ENCODE data around the gene TMC3. TPM values are rescaled to one million over a fixed set of nuclear protein-coding genes. Genes with fewer than 3 reads are reported as not detected.

Gene TMC3
- total and polyA plus RNA-seq, 7 experiments from 2014 or later: not detected

DNA sequence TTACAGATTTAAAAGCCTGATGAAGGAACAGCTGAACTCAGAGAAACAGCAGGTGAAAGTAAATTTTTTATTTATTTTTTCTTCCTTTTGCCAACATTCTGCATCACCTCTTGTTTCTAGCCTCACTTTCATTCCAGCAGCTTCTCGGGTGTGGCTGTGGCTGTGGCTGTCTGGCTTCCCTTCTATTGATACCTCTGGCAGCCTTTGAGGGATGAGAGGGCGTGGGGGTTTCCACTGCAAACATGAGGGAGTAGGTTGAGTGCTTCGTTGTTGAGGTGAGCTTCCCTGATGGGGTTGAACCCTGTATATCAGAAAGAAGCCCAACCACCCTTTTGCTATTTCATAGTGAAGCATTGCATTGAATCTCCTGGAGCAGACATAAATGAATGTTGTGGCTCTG is 6.2 kb upstream of the TMC3 start:
- POLR2A ChIA-PET: no interaction called here
- H3K9me3 ChIP-seq (ENCODE audit: control insufficient read depth in 2 of 3, low read length in 3 of 3): no peaks in the 10 kb centered on the region
- H3K36me3 ChIP-seq (ENCODE audit: control insufficient read depth in 2 of 3, insufficient read depth in 3 of 3, low read length in 3 of 3): no peaks in the 10 kb centered on the region
- Mint-ChIP-seq H3K4me1 (peaks cover 0 to 15% (median 3%) of the 10 kb centered on the region in 7 donors), H3K27me3 (peaks cover 0 to 10% (median 0%) of the 10 kb centered on the region in 5 donors), H3K36me3 (peaks cover 0 to 36% (median 20%) of the 10 kb centered on the region in 5 donors), H3K4me3 (no peak overlapping the region), H3K27ac (peak overlapping the region in 1 of 9 donors; percentile 66), H3K9me3 (peaks cover 0 to 1% (median 0%) of the 10 kb centered on the region in 11 donors)
- DNase-seq (no peak), ATAC-seq (no peak)
- intact Hi-C loops (cut with micrococcal nuclease): no loop called here
- H3K4me3 ChIP-seq (ENCODE audit: low read length): no peak overlapping the region
- H3K27ac ChIP-seq (ENCODE audit: low read depth, low read length): no peak overlapping the region
- CTCF ChIA-PET: no interaction called here
- no peaks in the 10 kb centered on the region for H3K4me1 ChIP-seq (ENCODE audit: control insufficient read depth in 2 of 2, insufficient read depth in 2 of 2, low read length in 2 of 2)
- H3K27me3 ChIP-seq (ENCODE audit: control insufficient read depth in 2 of 2, insufficient read depth in 2 of 2, low read length in 2 of 2): no peaks in the 10 kb centered on the region

DNA sequence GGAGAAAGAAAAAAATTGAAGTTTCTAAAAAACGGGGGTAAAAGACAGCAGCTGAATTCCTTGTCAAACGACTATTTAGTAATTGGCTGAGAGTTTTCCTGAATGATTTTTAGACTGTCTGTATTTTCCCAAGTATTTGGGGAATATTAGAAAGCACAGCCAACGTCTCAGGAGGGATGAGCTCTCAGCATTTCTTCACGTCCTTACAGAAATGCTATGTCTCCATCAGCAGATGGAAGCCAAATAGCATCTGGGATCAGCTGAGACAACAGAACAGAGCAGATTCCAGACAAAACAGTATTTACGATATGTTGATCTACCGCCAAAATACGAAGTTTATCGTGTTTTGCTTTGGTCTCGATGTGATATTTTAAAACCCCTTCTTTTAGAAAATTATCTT is 5.3 kb upstream of the TMC3 start:
- no peaks in the 10 kb centered on the region for H3K9me3 ChIP-seq (ENCODE audit: control insufficient read depth in 2 of 3, low read length in 3 of 3)
- no peaks in the 10 kb centered on the region for H3K4me1 ChIP-seq (ENCODE audit: control insufficient read depth in 2 of 2, insufficient read depth in 2 of 2, low read length in 2 of 2)
- DNase-seq (no peak), ATAC-seq (no peak)
- CTCF ChIA-PET: no interaction called here
- POLR2A ChIA-PET: interaction anchor here (0.9 kb wide), 1 partner anchor 95 kb away, joined by 3 read pairs; no protein-coding TSS in a partner anchor
- Mint-ChIP-seq H3K27ac (no peak overlapping the region), H3K27me3 (peaks cover 0 to 10% (median 0%) of the 10 kb centered on the region in 5 donors), H3K36me3 (peaks cover 0 to 29% (median 17%) of the 10 kb centered on the region in 5 donors), H3K9me3 (peaks cover 0 to 1% (median 0%) of the 10 kb centered on the region in 11 donors), H3K4me3 (no peak overlapping the region), H3K4me1 (peaks cover 0 to 15% (median 3%) of the 10 kb centered on the region in 7 donors)
- no peaks in the 10 kb centered on the region for H3K27me3 ChIP-seq (ENCODE audit: control insufficient read depth in 2 of 2, insufficient read depth in 2 of 2, low read length in 2 of 2)
- intact Hi-C loops (cut with micrococcal nuclease): no loop called here
- no peaks in the 10 kb centered on the region for H3K36me3 ChIP-seq (ENCODE audit: control insufficient read depth in 2 of 3, insufficient read depth in 3 of 3, low read length in 3 of 3)
- H3K4me3 ChIP-seq (ENCODE audit: low read length): no peak overlapping the region
- H3K27ac ChIP-seq (ENCODE audit: low read depth, low read length): no peak overlapping the region

- peaks cover 0 to 10% (median 0%) of the 10 kb centered on the region in 5 donors for H3K27me3 Mint-ChIP-seq
- H3K4me3 Mint-ChIP-seq: no peak overlapping the region
- no peak overlapping the region for H3K27ac ChIP-seq (ENCODE audit: low read depth, low read length)
- CTCF ChIA-PET: no interaction called here
- POLR2A ChIA-PET: interaction anchor here (0.9 kb wide), 1 partner anchor 94 kb away, joined by 3 read pairs; no protein-coding TSS in a partner anchor
- H3K36me3 ChIP-seq (ENCODE audit: control insufficient read depth in 2 of 3, insufficient read depth in 3 of 3, low read length in 3 of 3): no peaks in the 10 kb centered on the region
- H3K9me3 ChIP-seq (ENCODE audit: control insufficient read depth in 2 of 3, low read length in 3 of 3): no peaks in the 10 kb centered on the region
- H3K4me3 ChIP-seq (ENCODE audit: low read length): no peak overlapping the region
- H3K4me1 Mint-ChIP-seq: peaks cover 0 to 15% (median 3%) of the 10 kb centered on the region in 7 donors
- H3K27me3 ChIP-seq (ENCODE audit: control insufficient read depth in 2 of 2, insufficient read depth in 2 of 2, low read length in 2 of 2): no peaks in the 10 kb centered on the region
- H3K27ac Mint-ChIP-seq: no peak overlapping the region
- intact Hi-C loops (cut with micrococcal nuclease): no loop called here
- H3K4me1 ChIP-seq (ENCODE audit: control insufficient read depth in 2 of 2, insufficient read depth in 2 of 2, low read length in 2 of 2): no peaks in the 10 kb centered on the region
- DNase-seq: no peak
- H3K9me3 Mint-ChIP-seq: peaks cover 0 to 1% (median 0%) of the 10 kb centered on the region in 11 donors
- ATAC-seq: no peak
- peaks cover 0 to 24% (median 12%) of the 10 kb centered on the region in 5 donors for H3K36me3 Mint-ChIP-seq
These were observed 4.4 kb upstream of the TMC3 start for GRCh38 chr15:81378443-81378842.

DNA sequence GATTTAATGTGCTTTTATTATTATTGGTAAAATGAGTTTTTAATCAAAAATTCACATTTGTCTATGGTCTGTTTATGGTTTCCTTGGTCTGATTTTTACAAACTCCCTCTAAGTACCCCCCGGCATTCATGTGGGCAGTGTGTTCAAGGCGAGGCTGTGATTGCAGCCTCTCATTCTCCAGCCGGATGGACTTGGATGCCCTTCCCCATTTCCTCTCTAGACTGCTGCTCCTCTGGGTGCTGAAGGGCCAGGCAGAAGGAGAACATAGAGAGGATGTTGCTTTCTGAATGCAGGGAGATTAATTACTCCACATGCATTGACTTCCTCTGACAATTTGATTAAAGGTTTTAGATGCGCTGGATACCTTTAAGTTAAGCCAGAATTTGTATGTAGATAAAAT is 3.9 kb upstream of the TMC3 start:
- H3K4me1 Mint-ChIP-seq: peaks cover 0 to 15% (median 3%) of the 10 kb centered on the region in 7 donors
- Histone ChIP-seq H3K4me3 (ENCODE audit: low read length) (no peak overlapping the region), H3K27ac (ENCODE audit: low read depth, low read length) (no peak overlapping the region), H3K36me3 (ENCODE audit: control insufficient read depth in 2 of 3, insufficient read depth in 3 of 3, low read length in 3 of 3) (no peaks in the 10 kb centered on the region), H3K27me3 (ENCODE audit: control insufficient read depth in 2 of 2, insufficient read depth in 2 of 2, low read length in 2 of 2) (no peaks in the 10 kb centered on the region), H3K9me3 (ENCODE audit: control insufficient read depth in 2 of 3, low read length in 3 of 3) (no peaks in the 10 kb centered on the region), H3K4me1 (ENCODE audit: control insufficient read depth in 2 of 2, insufficient read depth in 2 of 2, low read length in 2 of 2) (no peaks in the 10 kb centered on the region)
- H3K4me3 Mint-ChIP-seq: no peak overlapping the region
- H3K36me3 Mint-ChIP-seq: peaks cover 0 to 20% (median 14%) of the 10 kb centered on the region in 5 donors
- ATAC-seq (no peak), DNase-seq (no peak)
- peaks cover 0 to 10% (median 0%) of the 10 kb centered on the region in 5 donors for H3K27me3 Mint-ChIP-seq
- H3K27ac Mint-ChIP-seq: no peak overlapping the region
- CTCF ChIA-PET: no interaction called here
- peaks cover 0 to 1% (median 0%) of the 10 kb centered on the region in 11 donors for H3K9me3 Mint-ChIP-seq
- intact Hi-C loops (cut with micrococcal nuclease): no loop called here
- POLR2A ChIA-PET: no interaction called here

- intact Hi-C loops (cut with micrococcal nuclease): no loop called here
- Mint-ChIP-seq H3K4me3 (no peak overlapping the region), H3K9me3 (peaks cover 0 to 1% (median 0%) of the 10 kb centered on the region in 11 donors), H3K27ac (no peak overlapping the region), H3K27me3 (peaks cover 0 to 10% (median 0%) of the 10 kb centered on the region in 5 donors), H3K4me1 (peaks cover 0 to 13% (median 3%) of the 10 kb centered on the region in 7 donors), H3K36me3 (peaks cover 0 to 8% (median 5%) of the 10 kb centered on the region in 5 donors)
- H3K9me3 ChIP-seq (ENCODE audit: control insufficient read depth in 2 of 3, low read length in 3 of 3): no peaks in the 10 kb centered on the region
- H3K36me3 ChIP-seq (ENCODE audit: control insufficient read depth in 2 of 3, insufficient read depth in 3 of 3, low read length in 3 of 3): no peaks in the 10 kb centered on the region
- POLR2A ChIA-PET: no interaction called here
- no peak for ATAC-seq
- DNase-seq: no peak
- no peaks in the 10 kb centered on the region for H3K4me1 ChIP-seq (ENCODE audit: control insufficient read depth in 2 of 2, insufficient read depth in 2 of 2, low read length in 2 of 2)
- CTCF ChIA-PET: no interaction called here
- no peaks in the 10 kb centered on the region for H3K27me3 ChIP-seq (ENCODE audit: control insufficient read depth in 2 of 2, insufficient read depth in 2 of 2, low read length in 2 of 2)
- H3K4me3 ChIP-seq (ENCODE audit: low read length): no peak overlapping the region
- H3K27ac ChIP-seq (ENCODE audit: low read depth, low read length): no peak overlapping the region
These were observed 2.2 kb upstream of the TMC3 start for GRCh38 chr15:81376231-81376630.

DNA sequence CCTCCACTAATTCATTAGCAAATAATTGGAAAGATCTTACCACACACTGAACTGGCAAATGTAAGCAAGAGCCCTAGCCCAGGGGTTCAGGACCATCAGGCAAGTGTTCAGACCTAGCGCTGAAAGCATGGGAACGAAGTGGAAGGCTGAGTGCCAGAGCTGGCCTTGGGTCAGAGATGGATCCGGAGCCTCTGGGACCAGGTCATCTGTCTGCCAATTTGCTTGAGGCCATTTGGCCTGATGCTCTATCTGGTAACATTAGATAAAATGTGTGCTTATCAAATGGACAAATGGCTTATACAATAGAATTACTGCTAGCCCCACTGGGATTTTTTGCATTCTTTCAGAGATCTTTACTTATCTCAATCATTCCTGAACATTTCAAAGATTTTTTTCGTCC is 1.4 kb upstream of the TMC3 start:
- Mint-ChIP-seq H3K27ac (no peak overlapping the region), H3K36me3 (peaks cover 0 to 7% (median 0%) of the 10 kb centered on the region in 5 donors), H3K9me3 (no peaks in the 10 kb centered on the region), H3K4me3 (no peak overlapping the region), H3K27me3 (peaks cover 0 to 10% (median 0%) of the 10 kb centered on the region in 5 donors), H3K4me1 (peaks cover 0 to 9% (median 0%) of the 10 kb centered on the region in 7 donors)
- H3K4me3 ChIP-seq (ENCODE audit: low read length): no peak overlapping the region
- DNase-seq (no peak), ATAC-seq (no peak)
- H3K27ac ChIP-seq (ENCODE audit: low read depth, low read length): no peak overlapping the region
- POLR2A ChIA-PET: no interaction called here
- H3K36me3 ChIP-seq (ENCODE audit: control insufficient read depth in 2 of 3, insufficient read depth in 3 of 3, low read length in 3 of 3): no peaks in the 10 kb centered on the region
- intact Hi-C loops (cut with micrococcal nuclease): no loop called here
- H3K9me3 ChIP-seq (ENCODE audit: control insufficient read depth in 2 of 3, low read length in 3 of 3): no peaks in the 10 kb centered on the region
- no peaks in the 10 kb centered on the region for H3K4me1 ChIP-seq (ENCODE audit: control insufficient read depth in 2 of 2, insufficient read depth in 2 of 2, low read length in 2 of 2)
- no peaks in the 10 kb centered on the region for H3K27me3 ChIP-seq (ENCODE audit: control insufficient read depth in 2 of 2, insufficient read depth in 2 of 2, low read length in 2 of 2)
- CTCF ChIA-PET: no interaction called here

DNA sequence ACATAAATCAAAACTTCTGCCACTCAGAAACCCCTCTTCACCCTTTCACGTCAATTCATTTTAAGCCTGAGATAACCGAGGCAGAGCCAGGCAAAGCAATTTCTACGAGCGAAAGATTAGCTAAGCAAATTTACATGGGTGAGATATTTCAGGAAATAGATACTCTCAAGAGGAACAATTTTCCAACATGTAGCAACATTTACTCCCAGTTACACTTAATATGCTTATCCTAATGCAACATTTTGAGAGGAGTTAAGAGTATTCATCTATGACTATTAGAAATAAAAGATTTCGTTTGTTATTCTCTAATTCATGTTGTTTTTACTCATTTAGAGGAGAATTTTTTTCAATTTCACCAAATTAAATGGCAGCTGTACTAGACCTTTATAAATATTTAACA is 837 bp downstream of the TMC3 start:
- H3K36me3 ChIP-seq (ENCODE audit: control insufficient read depth in 2 of 3, insufficient read depth in 3 of 3, low read length in 3 of 3): no peaks in the 10 kb centered on the region
- peaks cover 0 to 16% (median 5%) of the 10 kb centered on the region in 5 donors for H3K36me3 Mint-ChIP-seq
- no peak overlapping the region for H3K4me3 Mint-ChIP-seq
- peaks cover 0 to 3% (median 0%) of the 10 kb centered on the region in 5 donors for H3K27me3 Mint-ChIP-seq
- DNase-seq: no peak
- CTCF ChIA-PET: no interaction called here
- intact Hi-C loops (cut with micrococcal nuclease): no loop called here
- H3K4me1 ChIP-seq (ENCODE audit: control insufficient read depth in 2 of 2, insufficient read depth in 2 of 2, low read length in 2 of 2): no peaks in the 10 kb centered on the region
- no peaks in the 10 kb centered on the region for H3K9me3 Mint-ChIP-seq
- POLR2A ChIA-PET: no interaction called here
- no peak overlapping the region for H3K4me3 ChIP-seq (ENCODE audit: low read length)
- ATAC-seq: no peak
- H3K27me3 ChIP-seq (ENCODE audit: control insufficient read depth in 2 of 2, insufficient read depth in 2 of 2, low read length in 2 of 2): no peaks in the 10 kb centered on the region
- no peak overlapping the region for H3K27ac Mint-ChIP-seq
- no peak overlapping the region for H3K27ac ChIP-seq (ENCODE audit: low read depth, low read length)
- H3K4me1 Mint-ChIP-seq: no peaks in the 10 kb centered on the region
- H3K9me3 ChIP-seq (ENCODE audit: control insufficient read depth in 2 of 3, low read length in 3 of 3): no peaks in the 10 kb centered on the region

All from naive thymus-derived CD4-positive, alpha-beta T cell (primary cell).